ENCODE results near the gene PRR36. TPM values are rescaled to one million over a fixed set of nuclear protein-coding genes. Genes with fewer than 3 reads are reported as not detected.
A peak's percentile ranks its signal among the peaks of the same experiment; 100 is the strongest.

PRR36 gene
- total and polyA plus RNA-seq, 10 of the 15 experiments (the other 5 are each of a cell fraction or from before 2014, with no cell fraction given) = 0.04 TPM; not detected in 9

DNA sequence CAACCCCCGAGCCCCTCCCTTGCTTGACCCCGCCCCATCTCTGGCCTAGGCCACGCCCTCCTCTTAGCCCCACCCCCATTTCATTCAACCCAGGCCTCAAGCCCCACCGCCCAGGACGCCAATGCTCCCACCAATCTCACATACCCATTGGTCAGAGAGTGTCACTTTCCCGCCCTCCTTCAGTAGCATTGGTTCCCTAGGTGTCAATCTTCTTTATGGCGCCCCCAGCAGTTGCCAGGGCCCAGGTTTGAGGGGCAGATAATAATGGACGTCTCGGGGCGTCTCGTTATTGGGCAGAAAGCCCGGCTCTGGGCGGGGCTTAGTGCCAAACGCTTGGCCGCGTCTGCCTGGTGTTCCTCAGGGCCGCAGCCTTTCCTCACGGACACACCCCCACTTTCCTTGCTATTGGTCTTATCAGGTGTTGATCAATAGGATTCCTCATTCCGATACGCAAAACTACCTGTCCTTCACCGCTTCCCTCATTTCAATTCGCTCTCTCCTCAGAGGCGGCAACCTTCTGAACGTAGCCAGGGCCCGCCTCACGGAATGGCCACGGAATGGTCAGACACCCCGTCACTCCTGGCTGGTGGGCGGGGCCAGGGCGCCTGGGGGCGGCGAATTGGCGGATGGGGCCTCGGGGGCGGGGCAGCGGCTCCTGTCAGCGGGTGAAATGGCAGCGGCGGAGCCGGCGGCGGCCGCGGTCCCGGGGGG is 44.5 kb downstream of the PRR36 start, which contains the start of gene EVI5L (continued):
- TF ChIP-seq, protein P1, sequence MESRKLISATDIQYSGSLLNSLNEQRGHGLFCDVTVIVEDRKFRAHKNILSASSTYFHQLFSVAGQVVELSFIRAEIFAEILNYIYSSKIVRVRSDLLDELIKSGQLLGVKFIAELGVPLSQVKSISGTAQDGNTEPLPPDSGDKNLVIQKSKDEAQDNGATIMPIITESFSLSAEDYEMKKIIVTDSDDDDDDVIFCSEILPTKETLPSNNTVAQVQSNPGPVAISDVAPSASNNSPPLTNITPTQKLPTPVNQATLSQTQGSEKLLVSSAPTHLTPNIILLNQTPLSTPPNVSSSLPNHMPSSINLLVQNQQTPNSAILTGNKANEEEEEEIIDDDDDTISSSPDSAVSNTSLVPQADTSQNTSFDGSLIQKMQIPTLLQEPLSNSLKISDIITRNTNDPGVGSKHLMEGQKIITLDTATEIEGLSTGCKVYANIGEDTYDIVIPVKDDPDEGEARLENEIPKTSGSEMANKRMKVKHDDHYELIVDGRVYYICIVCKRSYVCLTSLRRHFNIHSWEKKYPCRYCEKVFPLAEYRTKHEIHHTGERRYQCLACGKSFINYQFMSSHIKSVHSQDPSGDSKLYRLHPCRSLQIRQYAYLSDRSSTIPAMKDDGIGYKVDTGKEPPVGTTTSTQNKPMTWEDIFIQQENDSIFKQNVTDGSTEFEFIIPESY (IDR thresholded peaks at IDR 0.05) = peak; percentile 52; the same call in 1 of the 2 replicates

DNA sequence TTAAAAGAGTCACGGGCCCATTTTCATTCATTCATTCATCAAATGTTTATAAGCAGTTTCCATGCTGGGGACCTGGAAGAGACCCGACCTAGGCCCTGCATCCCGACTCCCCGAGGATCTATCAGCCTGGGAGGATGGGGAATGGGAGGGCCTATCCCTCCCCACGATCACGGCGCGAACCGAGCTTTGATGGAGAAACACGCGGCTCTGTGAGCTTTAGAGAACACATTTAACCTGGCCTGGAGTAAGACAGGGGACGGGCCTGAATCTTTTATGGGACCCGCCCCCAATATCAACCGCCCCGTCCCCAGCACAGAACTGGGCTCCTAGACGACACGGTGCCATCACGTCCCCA is 45.0 kb downstream of the PRR36 start:
- 21% methylated on average over 18 of the region's 18 CpGs for WGBS (ENCODE audit: insufficient coverage, insufficient replicate concordance, low lambda C conversion rate, missing lambda C conversion rate)
- Histone ChIP-seq H2AFZ (ENCODE audit: control insufficient read depth, low read depth, low read length) (peak overlapping the region; percentile 88), H3K4me1 (ENCODE audit: control insufficient read depth, insufficient read depth, low read length) (peaks cover 6% of the 10 kb centered on the region), H3K9me3 (replicated peaks; ENCODE audit: control insufficient read depth, insufficient read depth, low read length) (no peaks in the 10 kb centered on the region; the same call in 2 of the 3 replicates), H3K79me2 (ENCODE audit: control insufficient read depth, insufficient read depth, low read length) (no peaks in the 10 kb centered on the region), H3K36me3 (ENCODE audit: control insufficient read depth in 2 of 2, insufficient read depth in 2 of 2, low read length in 1 of 2) (no peaks in the 10 kb centered on the region), H3K4me3 (peak overlapping the region; percentile 63), H3K27me3 (replicated peaks in 1 of 2; ENCODE audit: control insufficient read depth in 2 of 2, insufficient read depth in 2 of 2, low read length in 1 of 2) (no peaks in the 10 kb centered on the region), H3K9ac (ENCODE audit: control insufficient read depth, insufficient read depth, low read length) (peak overlapping the region; percentile 20; the same call in 1 of the 2 replicates), H3K27ac (ENCODE audit: control insufficient read depth, insufficient read depth) (no peak overlapping the region), H4K20me1 (ENCODE audit: control insufficient read depth, insufficient read depth) (no peaks in the 10 kb centered on the region), H3K4me2 (ENCODE audit: control insufficient read depth, insufficient read depth) (peak overlapping the region; percentile 94)
- FAIRE-seq (no peak), DNase-seq (ENCODE audit: low read depth, low spot score) (no peak), ATAC-seq (no peak)
- no TSS peak for BruUV-seq (replicated peaks)
- ChIA-PET SMC1A (ENCODE audit: uncharacterized antibody, unreplicated experiment) (interaction anchor here (1.3 kb wide), 1 partner anchor 10 kb away, joined by 4 read pairs; no protein-coding TSS in a partner anchor), POLR2A (interaction anchor here (1.1 kb wide), 1 partner anchor 10 kb away, joined by 3 read pairs; no protein-coding TSS in a partner anchor), RAD21 (ENCODE audit: unreplicated experiment) (no interaction called here), CTCF (no interaction called here)
- intact Hi-C loops (cut with micrococcal nuclease; ENCODE audit: unreplicated experiment) (no loop called here), in situ Hi-C loops (cut with MboI) (no loop called here)
- TF ChIP-seq EZH2 (IDR thresholded peaks at IDR 0.05; ENCODE audit: borderline replicate concordance, control insufficient read depth, low read depth, low read length) (no peak), SUPT20H (IDR thresholded peaks at IDR 0.05; ENCODE audit: borderline replicate concordance, control insufficient read depth, low read depth, low read length) (no peak), BCL3 (IDR thresholded peaks at IDR 0.05; ENCODE audit: borderline replicate concordance, insufficient read depth, low read depth, low read length, poor library complexity, severe bottlenecking) (no peak), PAX5 (IDR thresholded peaks at IDR 0.05; ENCODE audit: borderline replicate concordance, low read depth, low read length) (no peak), NFXL1 (IDR thresholded peaks at IDR 0.05; ENCODE audit: borderline replicate concordance) (no peak), USF2 (IDR thresholded peaks at IDR 0.05; ENCODE audit: borderline replicate concordance, low read depth, low read length) (no peak)
- TF ChIP-seq, protein P2, sequence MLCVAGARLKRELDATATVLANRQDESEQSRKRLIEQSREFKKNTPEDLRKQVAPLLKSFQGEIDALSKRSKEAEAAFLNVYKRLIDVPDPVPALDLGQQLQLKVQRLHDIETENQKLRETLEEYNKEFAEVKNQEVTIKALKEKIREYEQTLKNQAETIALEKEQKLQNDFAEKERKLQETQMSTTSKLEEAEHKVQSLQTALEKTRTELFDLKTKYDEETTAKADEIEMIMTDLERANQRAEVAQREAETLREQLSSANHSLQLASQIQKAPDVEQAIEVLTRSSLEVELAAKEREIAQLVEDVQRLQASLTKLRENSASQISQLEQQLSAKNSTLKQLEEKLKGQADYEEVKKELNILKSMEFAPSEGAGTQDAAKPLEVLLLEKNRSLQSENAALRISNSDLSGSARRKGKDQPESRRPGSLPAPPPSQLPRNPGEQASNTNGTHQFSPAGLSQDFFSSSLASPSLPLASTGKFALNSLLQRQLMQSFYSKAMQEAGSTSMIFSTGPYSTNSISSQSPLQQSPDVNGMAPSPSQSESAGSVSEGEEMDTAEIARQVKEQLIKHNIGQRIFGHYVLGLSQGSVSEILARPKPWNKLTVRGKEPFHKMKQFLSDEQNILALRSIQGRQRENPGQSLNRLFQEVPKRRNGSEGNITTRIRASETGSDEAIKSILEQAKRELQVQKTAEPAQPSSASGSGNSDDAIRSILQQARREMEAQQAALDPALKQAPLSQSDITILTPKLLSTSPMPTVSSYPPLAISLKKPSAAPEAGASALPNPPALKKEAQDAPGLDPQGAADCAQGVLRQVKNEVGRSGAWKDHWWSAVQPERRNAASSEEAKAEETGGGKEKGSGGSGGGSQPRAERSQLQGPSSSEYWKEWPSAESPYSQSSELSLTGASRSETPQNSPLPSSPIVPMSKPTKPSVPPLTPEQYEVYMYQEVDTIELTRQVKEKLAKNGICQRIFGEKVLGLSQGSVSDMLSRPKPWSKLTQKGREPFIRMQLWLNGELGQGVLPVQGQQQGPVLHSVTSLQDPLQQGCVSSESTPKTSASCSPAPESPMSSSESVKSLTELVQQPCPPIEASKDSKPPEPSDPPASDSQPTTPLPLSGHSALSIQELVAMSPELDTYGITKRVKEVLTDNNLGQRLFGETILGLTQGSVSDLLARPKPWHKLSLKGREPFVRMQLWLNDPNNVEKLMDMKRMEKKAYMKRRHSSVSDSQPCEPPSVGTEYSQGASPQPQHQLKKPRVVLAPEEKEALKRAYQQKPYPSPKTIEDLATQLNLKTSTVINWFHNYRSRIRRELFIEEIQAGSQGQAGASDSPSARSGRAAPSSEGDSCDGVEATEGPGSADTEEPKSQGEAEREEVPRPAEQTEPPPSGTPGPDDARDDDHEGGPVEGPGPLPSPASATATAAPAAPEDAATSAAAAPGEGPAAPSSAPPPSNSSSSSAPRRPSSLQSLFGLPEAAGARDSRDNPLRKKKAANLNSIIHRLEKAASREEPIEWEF (IDR thresholded peaks at IDR 0.05; ENCODE audit: insufficient replicate concordance, low read depth, low read length) = no peak
